A172 (cell line): Measurements from ENCODE around the gene ALDH18A1. TPM values are rescaled to one million over a fixed set of nuclear protein-coding genes. Genes with fewer than 3 reads are reported as not detected.

Experiments used
- DNase-seq: peaks from one replicate; pipeline ENCODE4 v3.0.0-alpha.2; 2015; ENCODE audit warnings: low spot score
- total RNA-seq: library from RNA; depleted of rRNA; stranded (reverse); fragments of >200 nt; shearing (Covaris generic); gene quantifications from 2 replicates; pipeline ENCODE4 v1.2.3, GENCODE V29; 2014

The ALDH18A1 gene
- total RNA-seq, 1 experiment from 2014 or later: 94.9 TPM

GRCh38 chr10:95579292-95579691, 77.2 kb downstream of the ALDH18A1 start:
- no peak for DNase-seq

DNA sequence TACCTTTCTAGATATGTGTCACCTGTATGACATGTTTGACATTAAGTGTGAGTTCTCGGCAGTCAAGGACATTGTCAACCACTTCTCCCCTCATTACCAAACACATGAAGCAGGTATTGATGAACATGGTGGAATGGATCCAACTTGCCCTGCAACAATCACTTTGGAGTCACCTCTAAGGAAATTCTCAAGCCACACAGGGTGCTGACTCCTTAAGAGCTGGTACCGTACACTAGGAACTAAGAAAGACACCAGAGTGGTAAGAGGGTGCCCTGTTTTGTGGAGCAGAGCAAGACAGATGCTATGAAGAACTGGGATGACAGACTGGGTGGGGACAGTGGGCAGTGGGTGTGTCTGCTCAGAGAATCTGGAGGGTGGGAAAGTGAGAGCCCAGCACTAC, 77.9 kb downstream of the ALDH18A1 start:
- DNase-seq: no peak

DNA sequence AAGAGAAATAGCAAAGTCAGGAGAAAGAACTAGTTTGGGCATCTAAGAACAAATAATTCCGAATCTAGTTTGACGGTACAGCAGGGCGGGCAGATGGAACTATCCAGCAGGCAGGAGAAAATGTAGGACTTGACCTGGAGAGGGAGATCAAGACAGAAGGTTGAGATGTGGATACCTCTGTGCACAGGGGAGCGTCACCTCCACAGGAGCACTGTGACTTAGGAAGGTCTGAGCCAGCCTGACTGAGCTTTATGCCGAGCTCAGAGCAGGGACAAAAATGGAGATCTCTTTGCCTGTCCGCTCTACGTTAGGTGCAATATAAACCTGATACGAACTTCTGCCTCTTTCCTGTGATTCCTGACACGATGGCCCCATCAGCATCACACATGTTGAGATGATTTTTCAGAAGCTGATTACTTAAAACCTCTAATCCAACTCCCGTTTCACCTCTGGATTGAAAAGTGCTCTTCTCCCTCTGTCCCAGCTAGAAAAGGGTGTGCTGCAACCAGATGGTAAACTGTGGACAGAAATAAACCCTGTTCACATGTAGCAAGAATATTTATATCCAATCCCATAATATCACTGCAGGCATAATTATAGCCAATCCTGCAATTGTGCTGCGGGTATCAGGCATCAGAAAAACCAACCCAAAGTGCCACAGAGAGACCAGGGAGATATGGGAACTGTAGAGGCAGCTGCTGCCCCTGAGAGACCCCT, 81.7 kb downstream of the ALDH18A1 start:
- no peak for DNase-seq

- no peak for DNase-seq
Measured at GRCh38 chr10:95573964-95574604, 82.4 kb downstream of the ALDH18A1 start.

DNA sequence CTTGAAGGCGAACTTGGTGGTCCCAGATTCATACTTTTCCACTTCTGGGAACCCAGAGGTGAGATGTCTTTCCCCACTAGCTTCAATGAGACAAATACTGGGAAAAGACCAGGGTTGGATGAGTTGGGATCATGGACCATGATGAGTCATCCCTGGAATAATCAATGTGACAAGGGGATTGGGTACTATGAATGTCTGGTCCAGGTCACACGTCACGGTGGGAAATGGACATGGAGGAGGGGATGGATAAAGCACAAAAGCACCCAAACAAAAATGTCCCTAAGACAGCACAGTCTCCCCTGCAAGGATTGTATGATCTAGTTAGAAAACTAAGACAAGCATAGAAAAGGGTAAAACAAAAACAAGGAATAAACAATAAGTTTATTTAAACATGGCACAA, 83.0 kb downstream of the ALDH18A1 start:
- no peak for DNase-seq

DNA sequence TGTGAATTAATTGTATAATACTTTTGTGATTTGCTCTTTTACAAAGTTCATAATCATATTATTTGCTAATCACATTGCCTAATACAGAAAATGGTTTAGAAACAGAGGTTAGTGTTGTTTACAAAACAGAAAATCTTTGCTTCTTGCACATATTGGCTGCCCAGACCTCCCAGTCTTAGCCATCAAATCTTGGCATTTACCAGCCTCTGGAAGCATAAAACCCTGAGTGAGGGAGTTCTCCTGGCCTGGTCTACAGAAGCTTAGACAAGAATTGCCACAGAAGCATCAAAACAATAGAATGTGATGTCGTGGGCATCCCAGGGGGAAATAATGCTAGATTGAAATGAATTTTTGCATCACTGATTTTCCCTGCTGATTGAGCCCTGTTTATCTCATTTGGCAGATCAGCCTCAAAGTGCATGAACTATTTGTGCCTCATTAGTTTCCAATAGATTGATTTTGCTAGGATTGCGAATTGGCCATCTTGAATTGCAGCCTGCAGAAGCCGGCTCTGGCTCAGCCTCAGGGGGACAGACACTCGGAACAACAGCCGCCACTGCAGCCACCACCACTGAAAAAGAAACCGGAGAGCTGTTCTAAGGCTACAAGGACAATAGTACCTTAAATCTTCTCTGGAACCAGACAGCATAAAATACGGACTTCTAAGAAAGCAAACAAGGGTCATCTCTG, 84.2 kb downstream of the ALDH18A1 start:
- DNase-seq: no peak

GRCh38 chr10:95571390-95571789, 85.1 kb downstream of the ALDH18A1 start:
- DNase-seq: no peak

GRCh38 chr10:95569368-95569767, 87.1 kb downstream of the ALDH18A1 start:
- DNase-seq: no peak

GRCh38 chr10:95567903-95568630, 88.4 kb downstream of the ALDH18A1 start:
- peak; percentile 60 for DNase-seq

DNA sequence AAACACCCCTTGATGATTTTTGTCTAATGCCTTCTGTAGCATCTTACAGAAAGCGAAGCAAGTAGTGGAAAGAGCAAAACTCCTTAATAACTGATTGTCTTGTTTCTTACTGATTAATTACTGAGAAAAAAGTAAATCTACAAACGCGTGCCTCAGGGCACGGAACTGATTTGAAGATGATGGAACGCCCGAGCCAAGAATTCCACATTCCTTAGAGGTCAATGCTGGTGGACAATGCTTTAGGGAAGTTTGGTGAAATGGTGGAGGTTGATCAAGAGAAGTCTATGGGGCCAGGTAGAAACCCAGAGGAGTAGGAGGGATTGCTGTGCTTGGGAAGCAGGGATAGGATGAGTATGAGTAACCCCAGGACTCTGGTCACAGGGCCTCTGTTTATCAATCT, 90.4 kb downstream of the ALDH18A1 start:
- DNase-seq: no peak

- DNase-seq: no peak
Measured at GRCh38 chr10:95565336-95565735, 91.2 kb downstream of the ALDH18A1 start.

DNA sequence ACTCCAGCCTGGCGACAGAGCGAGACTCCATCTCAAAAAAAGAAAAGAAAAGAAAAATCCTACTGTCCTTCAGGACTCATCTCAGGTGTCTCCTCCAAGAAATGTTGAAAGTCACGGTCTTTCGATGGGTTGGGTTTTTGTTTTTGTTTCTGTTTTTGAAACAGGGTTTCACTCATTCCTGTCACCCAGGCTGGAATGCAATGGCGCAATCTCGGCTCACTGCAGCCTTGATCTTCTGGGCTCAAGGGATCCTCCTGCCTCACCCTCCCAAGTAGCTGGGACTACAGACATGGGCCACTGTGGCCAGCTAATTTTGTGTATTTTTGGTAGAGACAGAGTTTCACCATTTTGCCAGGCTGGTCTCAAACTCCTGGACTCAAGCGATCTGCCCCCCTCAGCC, 92.2 kb downstream of the ALDH18A1 start:
- DNase-seq: no peak

GRCh38 chr10:95562341-95562965, 94.1 kb downstream of the ALDH18A1 start:
- DNase-seq: no peak

GRCh38 chr10:95561864-95562177, 94.7 kb downstream of the ALDH18A1 start:
- no peak for DNase-seq

- peak; percentile 92 for DNase-seq
Measured at GRCh38 chr10:95561177-95561863, 95.2 kb downstream of the ALDH18A1 start, which contains the start of gene SORBS1. SORBS1 (minus strand) TSS chr10:95561371; CDS start chr10:95441135, 120,236 bp downstream.

DNA sequence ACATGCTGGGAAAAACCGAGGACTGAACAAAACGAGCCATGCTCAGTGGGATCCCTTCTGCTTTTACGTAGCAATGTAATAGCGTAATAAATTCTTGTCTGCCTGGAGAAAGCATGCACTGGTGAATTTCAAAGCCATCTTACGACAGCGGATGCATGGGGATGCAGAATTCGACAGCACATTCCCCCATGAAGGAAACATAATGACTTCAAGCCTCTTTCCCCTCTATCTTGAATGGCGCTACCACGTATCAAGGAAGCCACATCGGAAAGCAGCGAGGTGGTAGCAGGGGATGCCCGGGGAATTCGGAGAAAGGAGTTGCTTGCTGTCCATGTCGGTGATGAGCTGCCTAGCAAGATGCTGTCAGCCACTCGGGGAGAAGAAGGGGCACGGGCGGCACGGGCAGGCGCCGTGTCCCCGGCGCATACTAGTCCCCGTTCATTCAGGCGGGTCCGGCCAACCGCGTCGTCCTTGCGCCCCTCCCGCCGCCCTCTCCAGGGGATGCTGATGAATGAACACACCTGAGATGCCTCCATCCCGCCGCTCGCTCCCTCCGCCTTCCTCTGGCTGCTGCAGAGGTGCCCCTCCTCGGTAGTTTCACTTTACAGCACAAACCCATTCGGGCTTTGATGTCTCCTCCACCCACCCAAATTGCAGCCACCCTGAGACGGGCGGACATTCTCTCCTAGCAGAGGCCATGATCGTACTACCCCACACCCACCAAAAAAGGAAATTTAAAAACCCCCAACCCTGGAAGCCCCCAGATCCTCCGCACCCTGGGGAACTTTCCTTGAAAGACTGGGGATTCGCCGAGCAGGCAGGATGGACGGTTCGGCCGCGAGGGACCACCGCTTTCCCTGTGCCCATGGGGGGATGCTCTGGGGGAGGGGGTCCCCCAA, 96.0 kb downstream of the ALDH18A1 start:
- DNase-seq: peak; percentile 12

DNA sequence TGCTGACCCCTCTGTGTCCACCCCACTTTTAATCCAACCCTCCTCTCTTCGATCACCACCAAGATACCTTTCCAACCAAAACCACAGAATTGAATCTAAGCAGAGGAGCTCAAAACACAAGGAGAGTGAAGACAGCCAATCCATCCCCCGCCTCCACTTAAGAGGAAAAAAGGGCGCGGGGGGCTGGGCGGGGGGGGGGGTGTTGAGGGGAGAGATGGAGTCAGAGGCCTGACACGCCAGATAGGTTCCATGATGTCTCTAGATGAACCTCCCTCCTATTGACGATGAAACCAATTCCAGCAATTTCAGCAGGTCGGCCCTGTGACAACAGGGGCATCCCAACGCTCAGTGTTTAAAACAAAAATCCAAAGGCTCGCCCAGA, 96.6 kb downstream of the ALDH18A1 start:
- DNase-seq: no peak

- no peak for DNase-seq
Measured at GRCh38 chr10:95559471-95559870, 97.0 kb downstream of the ALDH18A1 start.

DNA sequence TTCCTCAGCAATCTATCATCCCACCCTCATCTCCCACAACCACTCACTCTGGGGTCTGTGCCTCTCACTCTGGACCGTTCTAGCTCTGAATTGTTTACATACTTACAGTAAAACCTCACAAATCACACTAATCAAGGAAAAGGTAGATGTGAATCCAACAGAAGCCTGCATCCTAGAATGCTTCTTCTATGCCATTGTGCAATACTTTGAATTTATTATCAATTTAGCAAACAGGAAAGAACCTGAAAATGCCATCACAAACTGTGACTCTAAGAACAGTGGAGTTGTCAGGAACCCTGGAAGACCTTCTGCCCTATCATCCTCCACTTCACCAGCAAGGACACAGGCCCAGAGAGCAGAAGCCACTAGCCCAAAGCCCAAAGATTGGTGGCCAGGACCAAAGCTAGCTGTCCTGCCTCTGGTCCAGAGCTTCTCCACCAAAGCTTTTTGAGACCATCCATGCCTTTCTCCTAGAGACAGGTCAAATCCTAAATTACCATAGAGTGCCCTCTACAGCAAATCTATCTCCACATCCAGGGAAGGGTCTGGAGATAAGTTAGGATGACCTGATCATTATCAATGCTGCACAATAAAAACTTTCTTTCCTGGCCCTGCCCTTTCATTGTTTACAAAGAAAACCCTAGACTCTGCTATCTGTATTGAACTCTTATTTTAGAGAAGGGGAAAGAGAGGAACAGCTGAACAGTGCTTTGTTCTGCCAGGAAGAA, 97.8 kb downstream of the ALDH18A1 start:
- no peak for DNase-seq
